Activated naive CD8-positive, alpha-beta T cell treated with anti-CD3 and anti-CD28 coated beads for 36 hours (primary cell): ENCODE data around the gene PITRM1. TPM values are rescaled to one million over a fixed set of nuclear protein-coding genes. Genes with fewer than 3 reads are reported as not detected.
A peak's percentile ranks its signal among the peaks of the same experiment; 100 is the strongest.

Source experiments
- DNase-seq: peaks from one replicate; pipeline ENCODE4 v3.0.0; 2021
- H3K27ac Mint-ChIP-seq: one replicate; pipeline ENCODE4 v1.8.0; 2022; ENCODE audit warnings: mild to moderate bottlenecking, moderate library complexity, mixed read lengths
- H3K27me3 Mint-ChIP-seq: one replicate; pipeline ENCODE4 v1.8.0; 2022; ENCODE audit warnings: mild to moderate bottlenecking, mixed read lengths
- H3K36me3 Mint-ChIP-seq: one replicate; pipeline ENCODE4 v1.8.0; 2021; ENCODE audit warnings: mild to moderate bottlenecking, mixed read lengths
- H3K4me1 Mint-ChIP-seq: one replicate; pipeline ENCODE4 v1.8.0; 2021; ENCODE audit warnings: mixed read lengths
- H3K4me3 Mint-ChIP-seq: one replicate; pipeline ENCODE4 v1.8.0; 2022; ENCODE audit warnings: mild to moderate bottlenecking, moderate library complexity, mixed read lengths
- H3K9me3 Mint-ChIP-seq: one replicate; pipeline ENCODE4 v1.8.0; 2022; ENCODE audit warnings: mixed read lengths
- total RNA-seq, 2 experiments: library from RNA; stranded (reverse); gene quantifications; one replicate each; pipeline ENCODE4 v1.2.3, GENCODE V29; 2021

The PITRM1 gene
- total RNA-seq, 2 experiments from 2014 or later, result 75.3 to 75.5 TPM

- DNase-seq, result no peak
- no peaks in the 10 kb centered on the region for H3K4me1 Mint-ChIP-seq
- no peaks in the 10 kb centered on the region for H3K9me3 Mint-ChIP-seq
- H3K27me3 Mint-ChIP-seq, result no peaks in the 10 kb centered on the region
- peaks cover 32% of the 10 kb centered on the region for H3K36me3 Mint-ChIP-seq
- no peak overlapping the region for H3K4me3 Mint-ChIP-seq
- no peak overlapping the region for H3K27ac Mint-ChIP-seq
These were observed 8.7 kb downstream of the PITRM1 start for GRCh38 chr10:3163879-3164278.

DNA sequence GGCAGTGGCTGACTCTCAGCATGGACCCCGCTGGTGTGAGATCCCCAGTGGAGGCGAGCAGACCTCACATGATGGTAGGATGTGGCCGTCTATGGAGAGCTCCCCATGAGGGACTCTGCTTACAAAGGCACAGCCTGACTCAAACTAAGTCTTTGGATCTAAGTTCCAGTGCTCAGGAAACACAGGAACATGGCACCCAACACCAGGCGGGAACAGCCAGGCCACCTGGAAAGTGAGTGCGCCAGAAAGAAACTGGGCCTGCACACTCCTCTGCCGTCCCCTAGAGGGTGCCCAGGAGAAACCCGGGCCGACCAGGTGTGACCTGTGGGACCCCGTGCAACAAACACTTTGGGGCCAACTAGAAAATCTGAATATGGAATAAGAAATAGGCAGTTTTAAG lies 10.0 kb downstream of the PITRM1 start:
- no peak for DNase-seq
- peaks cover 32% of the 10 kb centered on the region for H3K36me3 Mint-ChIP-seq
- no peaks in the 10 kb centered on the region for H3K9me3 Mint-ChIP-seq
- no peaks in the 10 kb centered on the region for H3K4me1 Mint-ChIP-seq
- no peak overlapping the region for H3K4me3 Mint-ChIP-seq
- no peaks in the 10 kb centered on the region for H3K27me3 Mint-ChIP-seq
- no peak overlapping the region for H3K27ac Mint-ChIP-seq

DNA sequence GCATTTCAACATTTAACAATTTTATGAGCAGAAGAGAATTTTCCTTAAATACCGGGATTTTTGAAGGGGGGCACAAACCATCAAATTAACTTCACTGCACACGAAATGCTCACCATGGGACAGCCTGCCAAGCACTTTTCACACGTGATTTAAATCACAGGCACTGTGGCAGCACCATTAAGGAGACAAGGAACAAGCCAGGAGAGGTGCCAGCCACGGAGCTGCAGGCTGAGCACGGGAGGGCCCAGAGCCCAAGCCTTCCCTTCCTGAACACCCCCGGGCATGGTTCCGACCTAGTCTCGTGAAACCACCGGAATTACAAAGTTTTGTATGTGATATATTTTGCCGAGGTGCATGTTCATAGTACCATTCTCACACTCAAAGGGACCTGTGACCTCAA lies 13.4 kb downstream of the PITRM1 start:
- Mint-ChIP-seq H3K9me3 (no peaks in the 10 kb centered on the region), H3K36me3 (peaks cover 36% of the 10 kb centered on the region), H3K27ac (no peak overlapping the region), H3K4me1 (peaks cover 2% of the 10 kb centered on the region), H3K27me3 (no peaks in the 10 kb centered on the region), H3K4me3 (no peak overlapping the region)
- DNase-seq, result no peak

DNA sequence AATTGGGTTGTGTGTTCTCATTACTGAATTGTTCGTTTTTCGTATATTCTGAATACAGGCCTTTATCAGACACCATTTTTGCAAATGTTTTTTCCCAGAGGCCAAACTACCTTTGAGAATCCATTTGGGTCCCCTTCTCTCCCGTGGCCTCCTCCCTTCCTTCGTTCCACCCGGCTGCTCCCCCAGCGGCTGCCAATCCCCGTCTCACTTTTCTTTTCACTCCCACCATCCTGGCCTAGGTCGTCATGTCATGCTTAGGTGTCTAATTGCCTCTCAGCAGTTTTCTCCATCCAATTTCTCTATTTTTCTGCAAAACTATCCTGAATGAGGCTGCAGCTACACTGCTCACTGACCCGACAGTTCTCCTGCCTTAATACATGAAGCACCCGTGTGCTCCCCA lies 17.9 kb downstream of the PITRM1 start:
- peaks cover 32% of the 10 kb centered on the region for H3K36me3 Mint-ChIP-seq
- H3K27me3 Mint-ChIP-seq, result no peaks in the 10 kb centered on the region
- peaks cover 6% of the 10 kb centered on the region for H3K4me1 Mint-ChIP-seq
- H3K4me3 Mint-ChIP-seq, result no peak overlapping the region
- DNase-seq, result no peak
- no peaks in the 10 kb centered on the region for H3K9me3 Mint-ChIP-seq
- H3K27ac Mint-ChIP-seq, result no peak overlapping the region

DNA sequence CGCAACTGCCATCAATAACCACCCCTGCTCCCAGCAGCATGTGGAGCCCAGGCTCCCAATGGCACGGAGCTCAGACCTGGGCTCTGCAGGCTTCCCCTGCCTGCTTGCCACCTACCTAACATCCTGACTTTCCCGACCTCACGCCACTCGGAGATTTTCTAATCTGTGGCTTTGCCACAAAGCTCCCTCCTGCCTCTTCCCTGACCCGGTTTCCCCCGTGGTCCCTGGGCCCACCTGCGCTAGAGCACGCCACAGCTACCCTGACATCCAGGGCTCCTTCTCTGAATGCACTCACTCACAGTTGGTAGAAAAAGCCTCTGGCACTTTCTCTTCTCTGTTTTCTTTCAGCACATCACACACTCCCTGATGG lies 20.0 kb downstream of the PITRM1 start:
- no peak for DNase-seq
- Mint-ChIP-seq H3K9me3 (no peaks in the 10 kb centered on the region), H3K27ac (no peak overlapping the region), H3K4me3 (no peak overlapping the region), H3K27me3 (no peaks in the 10 kb centered on the region), H3K4me1 (peaks cover 6% of the 10 kb centered on the region), H3K36me3 (peaks cover 19% of the 10 kb centered on the region)

- DNase-seq, result no peak
- Mint-ChIP-seq H3K9me3 (no peaks in the 10 kb centered on the region), H3K27ac (no peak overlapping the region), H3K27me3 (no peaks in the 10 kb centered on the region), H3K4me1 (peaks cover 6% of the 10 kb centered on the region), H3K4me3 (no peak overlapping the region), H3K36me3 (peaks cover 17% of the 10 kb centered on the region)
These were observed 20.6 kb downstream of the PITRM1 start for GRCh38 chr10:3151889-3152565.

- H3K27ac Mint-ChIP-seq, result peak overlapping the region; percentile 12
- no peak overlapping the region for H3K4me3 Mint-ChIP-seq
- H3K27me3 Mint-ChIP-seq, result no peaks in the 10 kb centered on the region
- peaks cover 4% of the 10 kb centered on the region for H3K4me1 Mint-ChIP-seq
- no peaks in the 10 kb centered on the region for H3K9me3 Mint-ChIP-seq
- DNase-seq, result no peak
- peaks cover 19% of the 10 kb centered on the region for H3K36me3 Mint-ChIP-seq
These were observed 21.6 kb downstream of the PITRM1 start for GRCh38 chr10:3150961-3151360.

DNA sequence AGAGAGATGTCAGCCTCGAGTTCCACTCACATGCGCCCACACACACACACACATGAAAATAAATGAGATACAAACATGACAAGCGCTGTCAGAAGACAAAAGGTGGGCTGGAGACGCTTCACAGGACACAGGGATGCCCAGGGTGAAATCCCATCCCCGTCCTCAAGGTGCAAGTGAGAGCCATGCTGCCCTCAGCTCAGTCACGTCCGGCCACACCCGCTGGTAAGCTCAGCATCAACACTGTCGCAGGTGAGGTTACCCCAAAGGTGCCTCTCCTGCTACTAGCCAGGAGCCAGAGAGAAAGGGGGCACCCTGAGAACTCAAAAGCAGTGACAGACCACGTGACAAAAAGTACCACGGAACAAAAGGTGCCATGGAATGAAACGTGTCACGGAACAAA lies 22.2 kb downstream of the PITRM1 start:
- peaks cover 17% of the 10 kb centered on the region for H3K36me3 Mint-ChIP-seq
- H3K4me3 Mint-ChIP-seq, result no peak overlapping the region
- H3K27me3 Mint-ChIP-seq, result no peaks in the 10 kb centered on the region
- peaks cover 4% of the 10 kb centered on the region for H3K4me1 Mint-ChIP-seq
- H3K9me3 Mint-ChIP-seq, result no peaks in the 10 kb centered on the region
- DNase-seq, result no peak
- no peak overlapping the region for H3K27ac Mint-ChIP-seq

DNA sequence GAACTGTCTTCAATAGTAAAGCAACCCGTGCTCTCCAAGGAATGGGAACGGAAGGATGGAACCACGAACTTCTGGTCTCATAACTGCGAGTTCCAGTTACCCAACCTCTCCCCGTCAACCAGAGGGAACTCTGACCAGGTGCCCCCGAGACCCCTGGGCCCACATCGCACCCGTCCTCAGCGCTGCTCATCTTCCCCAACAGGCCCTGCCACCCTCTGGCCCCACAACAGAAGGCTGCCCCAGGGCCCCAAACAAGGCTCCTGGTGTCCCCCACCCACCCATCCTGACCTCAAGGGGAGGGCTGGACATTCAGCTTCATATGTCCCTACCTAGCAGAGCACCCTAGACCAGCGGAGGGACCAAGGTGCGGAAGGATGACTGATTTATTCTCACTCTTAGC lies 22.7 kb downstream of the PITRM1 start:
- DNase-seq, result no peak
- H3K27me3 Mint-ChIP-seq, result no peaks in the 10 kb centered on the region
- H3K9me3 Mint-ChIP-seq, result no peaks in the 10 kb centered on the region
- H3K36me3 Mint-ChIP-seq, result peaks cover 13% of the 10 kb centered on the region
- no peak overlapping the region for H3K4me3 Mint-ChIP-seq
- peaks cover 4% of the 10 kb centered on the region for H3K4me1 Mint-ChIP-seq
- no peak overlapping the region for H3K27ac Mint-ChIP-seq

DNA sequence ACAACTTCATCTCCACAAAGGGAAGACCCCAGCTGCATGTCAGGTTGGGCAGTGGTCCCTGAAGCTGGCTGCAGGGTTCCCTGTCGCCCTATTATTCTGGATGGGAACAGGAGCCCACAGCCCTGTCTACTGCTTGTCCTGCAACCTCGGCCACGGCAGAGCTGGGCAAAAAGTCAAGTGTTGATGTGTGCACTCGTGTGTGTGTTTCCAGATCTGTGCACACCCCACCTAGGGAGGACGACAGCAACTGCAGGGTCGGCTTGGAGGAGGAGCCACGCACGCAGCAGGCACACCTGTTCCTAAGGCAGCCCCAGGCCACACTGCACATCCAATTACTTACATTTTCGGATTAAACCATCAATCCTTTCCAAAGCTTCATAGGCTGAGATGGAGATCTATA lies 23.6 kb downstream of the PITRM1 start:
- Mint-ChIP-seq H3K9me3 (no peaks in the 10 kb centered on the region), H3K27me3 (no peaks in the 10 kb centered on the region)

DNA sequence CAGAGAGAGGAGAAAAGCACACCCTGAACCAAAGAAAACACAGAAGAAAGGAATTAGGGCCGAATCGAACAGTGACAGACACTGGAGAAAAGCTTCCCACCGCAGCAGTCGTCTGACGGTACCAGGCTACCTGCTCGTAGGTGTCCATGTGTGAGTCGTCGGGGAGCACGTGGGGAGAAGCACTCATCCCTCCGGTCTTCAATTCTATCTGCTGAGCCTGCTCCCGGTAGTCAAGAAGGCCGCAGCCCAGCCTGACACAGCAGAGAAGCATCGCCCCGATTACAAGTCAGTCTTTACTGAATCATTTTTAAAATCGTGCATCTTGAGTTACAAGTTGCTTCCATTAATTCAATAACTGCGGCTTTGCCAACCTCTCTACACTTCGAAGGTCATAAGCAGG lies 24.5 kb downstream of the PITRM1 start:
- Mint-ChIP-seq H3K36me3 (peaks cover 10% of the 10 kb centered on the region), H3K27ac (no peak overlapping the region), H3K27me3 (no peaks in the 10 kb centered on the region), H3K9me3 (no peaks in the 10 kb centered on the region), H3K4me1 (peaks cover 4% of the 10 kb centered on the region), H3K4me3 (no peak overlapping the region)
- DNase-seq, result no peak

More for the DNA sequence above, 23.6 kb downstream of the PITRM1 start:
- H3K4me3 Mint-ChIP-seq, result no peak overlapping the region
- peaks cover 4% of the 10 kb centered on the region for H3K4me1 Mint-ChIP-seq
- H3K36me3 Mint-ChIP-seq, result peaks cover 11% of the 10 kb centered on the region
- no peak for DNase-seq
- no peak overlapping the region for H3K27ac Mint-ChIP-seq

DNA sequence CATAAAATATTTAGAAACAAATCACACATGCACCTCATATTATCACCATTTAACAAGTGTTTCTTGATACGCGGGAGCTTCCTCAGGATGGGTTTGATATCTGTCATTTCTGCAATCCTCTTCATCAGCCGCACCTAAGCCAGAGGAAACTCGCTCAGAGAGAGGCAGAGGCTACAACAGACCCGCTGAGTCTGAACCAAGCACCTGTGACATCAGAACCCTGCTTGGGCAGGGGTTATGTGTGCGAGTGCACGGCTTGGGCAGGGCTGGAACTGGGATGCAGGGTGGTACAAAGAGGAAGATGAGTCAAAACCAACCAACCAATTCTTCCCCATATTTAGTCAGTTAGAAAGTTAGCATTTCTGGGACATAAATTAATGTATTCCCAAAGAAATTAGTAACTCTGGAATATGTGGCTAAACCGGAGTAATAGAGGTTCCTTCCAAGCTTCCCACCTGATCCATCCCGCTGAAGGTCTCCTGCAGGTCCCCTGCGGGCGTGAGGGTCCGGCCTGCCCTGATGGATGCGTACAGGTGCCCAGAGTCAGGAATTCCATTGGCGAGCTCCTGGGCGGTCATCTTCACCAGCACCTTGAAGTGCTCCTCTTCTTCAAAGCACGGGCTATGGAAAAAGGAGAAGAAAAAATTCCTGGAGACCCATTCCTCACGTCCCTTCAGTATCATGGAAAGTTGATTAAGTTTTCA lies 25.3 kb downstream of the PITRM1 start:
- DNase-seq, result no peak
- no peaks in the 10 kb centered on the region for H3K27me3 Mint-ChIP-seq
- peaks cover 13% of the 10 kb centered on the region for H3K36me3 Mint-ChIP-seq
- no peak overlapping the region for H3K4me3 Mint-ChIP-seq
- H3K27ac Mint-ChIP-seq, result no peak overlapping the region
- H3K4me1 Mint-ChIP-seq, result peaks cover 4% of the 10 kb centered on the region
- H3K9me3 Mint-ChIP-seq, result no peaks in the 10 kb centered on the region

DNA sequence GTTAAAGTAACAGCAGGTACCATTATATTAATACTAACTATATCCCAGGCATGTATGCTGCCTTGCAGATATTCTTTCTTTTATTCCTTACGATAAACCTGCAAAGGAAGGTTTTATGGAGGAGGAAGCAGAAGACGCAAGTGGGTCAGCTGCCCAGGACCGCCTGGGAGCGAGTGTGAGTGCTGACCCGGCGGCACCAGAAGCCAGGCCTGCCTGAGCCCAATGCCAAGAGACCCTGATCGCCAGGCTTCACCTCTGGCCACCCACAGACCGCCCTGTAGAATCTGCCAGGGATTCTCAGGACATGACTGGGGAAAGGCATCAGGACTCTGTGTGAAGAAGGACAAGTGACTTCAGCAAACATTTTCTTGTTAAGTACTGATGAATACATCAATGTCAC lies 26.3 kb downstream of the PITRM1 start:
- no peak overlapping the region for H3K27ac Mint-ChIP-seq
- no peaks in the 10 kb centered on the region for H3K4me1 Mint-ChIP-seq
- peaks cover 18% of the 10 kb centered on the region for H3K36me3 Mint-ChIP-seq
- no peaks in the 10 kb centered on the region for H3K27me3 Mint-ChIP-seq
- H3K9me3 Mint-ChIP-seq, result no peaks in the 10 kb centered on the region
- no peak for DNase-seq
- H3K4me3 Mint-ChIP-seq, result no peak overlapping the region

GRCh38 chr10:3145366-3145765 lies 27.2 kb downstream of the PITRM1 start:
- Mint-ChIP-seq H3K27me3 (no peaks in the 10 kb centered on the region), H3K36me3 (peaks cover 19% of the 10 kb centered on the region), H3K4me1 (no peaks in the 10 kb centered on the region), H3K4me3 (no peak overlapping the region), H3K9me3 (no peaks in the 10 kb centered on the region), H3K27ac (no peak overlapping the region)
- no peak for DNase-seq

GRCh38 chr10:3143791-3144434 lies 28.7 kb downstream of the PITRM1 start:
- peaks cover 20% of the 10 kb centered on the region for H3K36me3 Mint-ChIP-seq
- DNase-seq, result no peak
- H3K27me3 Mint-ChIP-seq, result no peaks in the 10 kb centered on the region
- H3K9me3 Mint-ChIP-seq, result no peaks in the 10 kb centered on the region
- H3K27ac Mint-ChIP-seq, result no peak overlapping the region
- H3K4me3 Mint-ChIP-seq, result no peak overlapping the region
- no peaks in the 10 kb centered on the region for H3K4me1 Mint-ChIP-seq

DNA sequence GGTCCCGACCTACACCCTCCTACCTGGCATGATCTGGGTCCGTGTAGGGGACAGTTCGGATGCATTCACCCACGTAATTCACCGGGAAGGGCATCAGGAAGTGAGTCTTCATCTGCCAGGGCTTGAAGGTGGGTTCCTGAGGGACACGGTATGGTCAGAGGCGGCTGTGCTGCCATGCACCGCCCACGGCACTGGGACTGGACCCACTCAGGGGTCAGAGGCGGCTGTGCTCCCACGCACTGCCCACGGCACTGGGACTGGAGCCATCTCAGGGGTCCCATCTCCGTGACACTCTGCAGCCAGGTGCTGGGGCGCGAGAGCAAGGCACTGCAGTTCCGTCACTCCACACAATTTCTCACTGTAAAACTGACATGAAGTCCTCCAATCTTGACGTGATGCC lies 29.2 kb downstream of the PITRM1 start:
- no peak overlapping the region for H3K27ac Mint-ChIP-seq
- H3K36me3 Mint-ChIP-seq, result peaks cover 24% of the 10 kb centered on the region
- H3K9me3 Mint-ChIP-seq, result no peaks in the 10 kb centered on the region

More for the DNA sequence above, 29.2 kb downstream of the PITRM1 start:
- Mint-ChIP-seq H3K27me3 (no peaks in the 10 kb centered on the region), H3K4me1 (no peaks in the 10 kb centered on the region), H3K4me3 (no peak overlapping the region)
- no peak for DNase-seq
